ENCODE data around the gene KIF18B. TPM values are rescaled to one million over a fixed set of nuclear protein-coding genes. Genes with fewer than 3 reads are reported as not detected.

The KIF18B gene
- polyA plus RNA-seq, 3 donors, result not detected

DNA sequence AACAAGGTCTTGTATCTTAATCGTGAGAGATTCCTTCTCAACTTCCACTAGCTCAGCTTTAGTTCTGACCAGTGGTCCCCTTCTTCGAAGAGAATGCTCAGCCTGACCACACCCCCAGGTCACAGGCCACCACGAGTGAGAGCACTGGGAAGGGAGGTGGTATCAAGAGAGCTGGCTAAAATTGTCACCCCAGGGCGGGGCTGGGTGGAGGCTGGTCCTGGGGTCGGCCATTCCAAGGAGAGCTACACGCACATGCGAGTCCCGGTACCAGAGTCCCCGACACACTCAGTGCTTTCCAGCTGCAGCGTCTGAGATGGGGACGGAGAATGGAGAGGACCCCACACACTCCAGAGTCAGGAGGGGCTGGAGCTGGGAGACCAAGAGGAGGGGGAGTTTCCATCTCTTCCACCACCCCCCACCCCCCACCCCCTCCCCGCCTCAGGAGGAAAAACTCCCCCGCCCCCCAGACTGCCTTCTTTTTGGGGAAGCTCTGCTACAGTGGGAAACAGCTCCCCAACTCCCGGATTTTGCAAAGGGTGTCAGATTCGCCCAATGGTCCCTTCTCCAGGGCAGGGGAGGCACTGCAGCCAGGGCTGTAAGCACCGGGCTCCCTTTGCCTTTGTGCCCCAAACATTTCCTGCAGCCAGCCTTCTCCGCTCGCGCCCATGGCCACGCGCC, 18.9 kb upstream of the KIF18B start:
- peaks cover 70 to 91% (median 77%) of the 10 kb centered on the region in 3 donors for H3K27me3 Mint-ChIP-seq (ENCODE audit: low read depth in 3 of 3)
- Histone ChIP-seq H3K36me3 (replicated peaks in 1 of 2; ENCODE audit: control insufficient read depth in 1 of 2, insufficient read depth in 2 of 2, low read length in 2 of 2) (no peaks in the 10 kb centered on the region), H3K27me3 (ENCODE audit: control insufficient read depth in 2 of 2, insufficient read depth in 2 of 2, low read length in 2 of 2) (peaks cover 52 to 81% of the 10 kb centered on the region in 2 donors), H3K4me3 (replicated peaks in 1 of 3; ENCODE audit: low read depth in 2 of 3, low read length in 3 of 3) (no peak overlapping the region), H3K79me2 (ENCODE audit: insufficient read depth, low read length) (no peaks in the 10 kb centered on the region), H4K20me1 (ENCODE audit: insufficient read depth, low read length) (no peaks in the 10 kb centered on the region), H3K9ac (ENCODE audit: insufficient read depth, low read length, poor library complexity, severe bottlenecking) (no peak overlapping the region), H3K9me3 (replicated peaks in 1 of 2; ENCODE audit: control insufficient read depth in 1 of 2, insufficient read depth in 1 of 2, low read length in 2 of 2) (peaks cover 0 to 21% of the 10 kb centered on the region in 2 donors), H3K4me1 (ENCODE audit: control insufficient read depth in 1 of 2, insufficient read depth in 2 of 2, low read length in 2 of 2) (peaks cover 19 to 33% of the 10 kb centered on the region in 2 donors), H3K27ac (ENCODE audit: low read depth in 1 of 2, low read length in 2 of 2) (no peak overlapping the region), H3K4me2 (replicated peaks; ENCODE audit: extremely low read depth, low read length, poor library complexity, severe bottlenecking) (no peak overlapping the region), H2AFZ (ENCODE audit: insufficient read depth, low read depth, low read length, poor library complexity, severe bottlenecking) (no peak overlapping the region)
- H3K4me3 Mint-ChIP-seq, result peak overlapping the region; percentile 39 to 71
- TF ChIP-seq, protein P1, sequence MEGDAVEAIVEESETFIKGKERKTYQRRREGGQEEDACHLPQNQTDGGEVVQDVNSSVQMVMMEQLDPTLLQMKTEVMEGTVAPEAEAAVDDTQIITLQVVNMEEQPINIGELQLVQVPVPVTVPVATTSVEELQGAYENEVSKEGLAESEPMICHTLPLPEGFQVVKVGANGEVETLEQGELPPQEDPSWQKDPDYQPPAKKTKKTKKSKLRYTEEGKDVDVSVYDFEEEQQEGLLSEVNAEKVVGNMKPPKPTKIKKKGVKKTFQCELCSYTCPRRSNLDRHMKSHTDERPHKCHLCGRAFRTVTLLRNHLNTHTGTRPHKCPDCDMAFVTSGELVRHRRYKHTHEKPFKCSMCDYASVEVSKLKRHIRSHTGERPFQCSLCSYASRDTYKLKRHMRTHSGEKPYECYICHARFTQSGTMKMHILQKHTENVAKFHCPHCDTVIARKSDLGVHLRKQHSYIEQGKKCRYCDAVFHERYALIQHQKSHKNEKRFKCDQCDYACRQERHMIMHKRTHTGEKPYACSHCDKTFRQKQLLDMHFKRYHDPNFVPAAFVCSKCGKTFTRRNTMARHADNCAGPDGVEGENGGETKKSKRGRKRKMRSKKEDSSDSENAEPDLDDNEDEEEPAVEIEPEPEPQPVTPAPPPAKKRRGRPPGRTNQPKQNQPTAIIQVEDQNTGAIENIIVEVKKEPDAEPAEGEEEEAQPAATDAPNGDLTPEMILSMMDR (IDR thresholded peaks at IDR 0.05), result no peak
- peaks cover 32% of the 10 kb centered on the region for H3K4me1 Mint-ChIP-seq
- DNase-seq, result no peak
- H3K27ac Mint-ChIP-seq, result no peak overlapping the region
- H3K36me3 Mint-ChIP-seq, result peaks cover 14 to 16% of the 10 kb centered on the region in 2 donors
- H3K9me3 Mint-ChIP-seq, result peaks cover 2 to 39% (median 19%) of the 10 kb centered on the region in 7 donors
- intact Hi-C loops (cut with micrococcal nuclease), result no loop called here
- WGBS (ENCODE audit: insufficient coverage), result 8% methylated on average over 9 of the region's 21 CpGs

DNA sequence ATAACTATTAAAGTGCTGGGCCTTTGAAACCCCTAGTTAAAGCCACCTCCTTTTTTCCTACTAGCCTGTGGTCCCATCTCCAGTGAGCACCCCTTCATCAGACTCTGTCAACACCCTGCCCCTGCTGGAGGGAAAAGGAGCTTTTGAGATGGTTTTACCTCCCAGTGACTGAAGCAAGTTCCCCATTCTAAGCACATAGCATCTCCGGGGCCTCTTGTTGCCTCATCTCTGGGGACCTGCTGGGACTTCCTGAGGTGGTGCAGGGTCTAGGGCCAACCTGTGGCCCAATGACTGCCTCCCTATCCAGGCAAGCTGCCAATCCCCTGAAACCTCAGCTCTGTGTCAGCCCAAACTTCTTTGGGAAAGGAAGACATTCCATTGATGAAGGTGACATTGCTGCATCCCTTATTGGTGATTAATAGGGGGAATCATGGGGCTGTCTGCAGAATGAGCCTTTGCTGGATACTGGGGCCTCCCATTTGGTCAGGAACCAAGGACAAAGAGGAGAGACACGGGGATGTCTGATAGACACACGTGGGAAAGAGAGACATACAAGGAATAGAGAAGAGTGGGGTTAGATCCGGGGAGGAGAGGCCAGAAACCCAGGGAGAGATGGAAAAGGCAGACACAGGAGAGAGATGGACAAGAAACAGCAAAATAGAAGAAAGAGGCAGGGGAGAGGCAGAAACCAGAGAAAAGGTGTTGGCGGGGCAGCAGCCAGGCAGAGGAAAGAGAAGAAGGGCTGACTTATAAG, 18.1 kb upstream of the KIF18B start:
- peaks cover 32% of the 10 kb centered on the region for H3K4me1 Mint-ChIP-seq
- TF ChIP-seq, protein P1 (IDR thresholded peaks at IDR 0.05), result no peak
- DNase-seq, result peak in 2 of 3 donors; percentile 8 to 20
- peaks cover 44 to 80% of the 10 kb centered on the region in 2 donors for H3K27me3 ChIP-seq (ENCODE audit: control insufficient read depth in 2 of 2, insufficient read depth in 2 of 2, low read length in 2 of 2)
- H3K27ac Mint-ChIP-seq, result peak overlapping the region in 2 of 7 donors; percentile 32 to 63
- no peak overlapping the region for H3K4me3 ChIP-seq (replicated peaks in 1 of 3; ENCODE audit: low read depth in 2 of 3, low read length in 3 of 3)
- peaks cover 0 to 13% of the 10 kb centered on the region in 2 donors for H3K9me3 ChIP-seq (replicated peaks in 1 of 2; ENCODE audit: control insufficient read depth in 1 of 2, insufficient read depth in 1 of 2, low read length in 2 of 2)
- H3K36me3 ChIP-seq (replicated peaks in 1 of 2; ENCODE audit: control insufficient read depth in 1 of 2, insufficient read depth in 2 of 2, low read length in 2 of 2), result no peaks in the 10 kb centered on the region
- WGBS (ENCODE audit: insufficient coverage), result 49% methylated on average over 4 of the region's 5 CpGs
- intact Hi-C loops (cut with micrococcal nuclease), result no loop called here
- H3K27me3 Mint-ChIP-seq (ENCODE audit: low read depth in 3 of 3), result peaks cover 70 to 91% (median 78%) of the 10 kb centered on the region in 3 donors
- no peak overlapping the region for H3K9ac ChIP-seq (ENCODE audit: insufficient read depth, low read length, poor library complexity, severe bottlenecking)
- H3K4me1 ChIP-seq (ENCODE audit: control insufficient read depth in 1 of 2, insufficient read depth in 2 of 2, low read length in 2 of 2), result peaks cover 19 to 33% of the 10 kb centered on the region in 2 donors
- H3K79me2 ChIP-seq (ENCODE audit: insufficient read depth, low read length), result no peaks in the 10 kb centered on the region
- H3K27ac ChIP-seq (ENCODE audit: low read depth in 1 of 2, low read length in 2 of 2), result no peak overlapping the region
- no peaks in the 10 kb centered on the region for H4K20me1 ChIP-seq (ENCODE audit: insufficient read depth, low read length)
- H2AFZ ChIP-seq (ENCODE audit: insufficient read depth, low read depth, low read length, poor library complexity, severe bottlenecking), result no peak overlapping the region
- H3K36me3 Mint-ChIP-seq, result peaks cover 14 to 16% of the 10 kb centered on the region in 2 donors
- no peak overlapping the region for H3K4me2 ChIP-seq (replicated peaks; ENCODE audit: extremely low read depth, low read length, poor library complexity, severe bottlenecking)
- peaks cover 2 to 36% (median 16%) of the 10 kb centered on the region in 7 donors for H3K9me3 Mint-ChIP-seq
- H3K4me3 Mint-ChIP-seq, result peak overlapping the region in 1 of 2 donors; percentile 70
